Thoracic aorta (tissue), 2 donors: ENCODE results near the gene ZXDA. TPM values are rescaled to one million over a fixed set of nuclear protein-coding genes. Genes with fewer than 3 reads are reported as not detected.
"Not testable (repeated sequence)": the region's sequence is repeated elsewhere in the genome, so short reads cannot be mapped to it uniquely, and the experiment has no call there.

Experiments used
- ATAC-seq: fragments of 150-250 bp; one replicate; pipeline ENCODE4 v1.8.0; 2017; ENCODE audit warnings: low read depth; ENCODE audit not compliant: insufficient number of reproducible peaks, low FRiP score
- DNase-seq: peaks from one replicate; pipeline ENCODE4 v3.0.0-alpha.2; 2020; ENCODE audit warnings: low spot score
- H3K27ac ChIP-seq, 2 donors: fragments of 200-600 bp; sonication (generic); 1 replicate in 1 of 2; 2 replicates in 1 of 2; pipeline ENCODE4 v1.5.1; 2016; ENCODE audit warnings: mild to moderate bottlenecking in 2 of 2, moderate library complexity in 2 of 2
- H3K27me3 ChIP-seq: fragments of 200-600 bp; sonication (generic); replicated peaks from 2 replicates; pipeline ENCODE4 v1.6.0; 2016; ENCODE audit warnings: mild to moderate bottlenecking; ENCODE audit not compliant: insufficient read depth
- H3K36me3 ChIP-seq: fragments of 200-600 bp; sonication (generic); one replicate; pipeline ENCODE4 v1.5.1; 2016
- H3K4me1 ChIP-seq, 2 donors: fragments of 200-600 bp; sonication (generic); 1 replicate in 1 of 2; 2 replicates in 1 of 2; pipeline versions ENCODE4 v1.5.1 to v1.6.0; 2016; ENCODE audit warnings: low read depth in 2 of 2, mild to moderate bottlenecking in 1 of 2; ENCODE audit not compliant: control insufficient read depth in 1 of 2
- H3K4me3 ChIP-seq: fragments of 200-600 bp; sonication (generic); 2 replicates; pipeline ENCODE4 v1.5.1; 2016; ENCODE audit warnings: mild to moderate bottlenecking
- H3K9me3 ChIP-seq: fragments of 200-600 bp; sonication (generic); 2 replicates; pipeline ENCODE4 v1.5.1; 2016
- CTCF ChIP-seq: fragments of 200-600 bp; sonication (generic); IDR thresholded peaks from one replicate; pipeline ENCODE4 v1.5.1; 2019; ENCODE audit warnings: antibody characterized with exemption
- total RNA-seq, 2 donors: library from RNA; depleted of rRNA; stranded (reverse); fragments of >200 nt; gene quantifications; one replicate each; pipeline versions ENCODE4 v1.1.0 to v1.2.3, GENCODE V29; 2016

Gene ZXDA
- total RNA-seq, 2 donors from 2014 or later: 8.9 to 13.8 TPM

DNA sequence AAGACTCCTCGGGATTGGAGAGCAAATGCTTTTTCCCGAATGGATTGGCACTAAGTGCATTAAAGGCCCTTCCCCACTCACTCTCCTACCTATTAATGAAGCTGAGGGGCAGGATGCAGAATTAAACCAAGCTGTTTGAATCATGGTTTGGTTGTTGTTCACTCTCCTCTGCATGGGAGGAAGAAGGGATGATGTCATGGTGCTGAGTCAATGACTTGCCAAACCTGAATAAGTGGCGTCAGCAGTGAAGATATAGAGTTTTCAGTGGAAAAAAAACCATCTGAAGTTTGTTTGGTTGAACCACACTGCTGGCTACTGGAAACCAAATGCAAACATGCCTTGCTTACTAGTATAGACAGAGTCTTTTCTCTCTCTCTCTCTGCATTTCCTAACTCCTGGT, 19.8 kb upstream of the ZXDA start:
- no peak overlapping the region for H3K4me3 ChIP-seq
- ATAC-seq: no peak
- no peaks in the 10 kb centered on the region for H3K4me1 ChIP-seq
- H3K27me3 ChIP-seq: no peaks in the 10 kb centered on the region
- no peaks in the 10 kb centered on the region for H3K9me3 ChIP-seq
- H3K36me3 ChIP-seq: no peaks in the 10 kb centered on the region
- H3K27ac ChIP-seq: no peak overlapping the region
- TF ChIP-seq CTCF: no peak
- no peak for DNase-seq

- TF ChIP-seq CTCF: peak; percentile 21
- Histone ChIP-seq H3K9me3 (no peaks in the 10 kb centered on the region), H3K4me1 (no peaks in the 10 kb centered on the region), H3K36me3 (no peaks in the 10 kb centered on the region), H3K4me3 (no peak overlapping the region), H3K27ac (no peak overlapping the region), H3K27me3 (no peaks in the 10 kb centered on the region)
- DNase-seq: no peak
- ATAC-seq: no peak
Measured at GRCh38 chrX:57929373-57929772, 19.1 kb upstream of the ZXDA start.

- Histone ChIP-seq H3K9me3 (no peaks in the 10 kb centered on the region), H3K27me3 (no peaks in the 10 kb centered on the region), H3K4me3 (no peak overlapping the region), H3K4me1 (no peaks in the 10 kb centered on the region), H3K36me3 (no peaks in the 10 kb centered on the region), H3K27ac (no peak overlapping the region)
- ATAC-seq: no peak
- DNase-seq: no peak
- no peak for TF ChIP-seq CTCF
Measured at GRCh38 chrX:57925806-57926205, 15.5 kb upstream of the ZXDA start.

GRCh38 chrX:57918750-57919436, 8.6 kb upstream of the ZXDA start:
- ATAC-seq (no peak), DNase-seq (no peak)
- H3K27me3 ChIP-seq: no peaks in the 10 kb centered on the region
- no peaks in the 10 kb centered on the region for H3K9me3 ChIP-seq
- no peak for TF ChIP-seq CTCF
- H3K4me3 ChIP-seq: peak overlapping the region; percentile 39
- no peak overlapping the region for H3K27ac ChIP-seq
- H3K36me3 ChIP-seq: no peaks in the 10 kb centered on the region
- no peaks in the 10 kb centered on the region for H3K4me1 ChIP-seq

DNA sequence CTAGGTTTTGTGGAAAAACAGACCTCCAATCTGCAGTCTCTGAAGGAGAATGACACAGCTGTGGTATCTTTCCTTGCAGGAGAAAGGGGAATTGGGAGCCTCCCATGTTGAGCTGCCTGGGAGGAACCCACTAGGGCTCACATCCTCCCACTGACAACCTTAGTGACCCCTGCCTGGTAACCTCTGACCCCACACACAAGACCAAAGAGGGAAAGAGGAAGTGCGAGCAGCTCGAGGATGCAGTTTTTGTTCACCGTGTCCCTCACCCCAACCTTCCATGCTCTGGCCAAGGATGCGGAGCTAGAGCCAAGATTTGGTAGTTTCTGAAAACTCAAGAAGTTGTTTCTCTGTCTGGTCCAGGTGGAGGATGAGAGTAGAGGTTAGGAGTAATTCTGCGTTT, 5.4 kb upstream of the ZXDA start:
- no peak for TF ChIP-seq CTCF
- H3K36me3 ChIP-seq: no peaks in the 10 kb centered on the region
- no peak for ATAC-seq
- no peaks in the 10 kb centered on the region for H3K27me3 ChIP-seq
- no peak overlapping the region for H3K4me3 ChIP-seq
- DNase-seq: no peak
- H3K27ac ChIP-seq: no peak overlapping the region
- H3K4me1 ChIP-seq: no peaks in the 10 kb centered on the region
- no peaks in the 10 kb centered on the region for H3K9me3 ChIP-seq

- Histone ChIP-seq H3K4me1 (peaks cover 0 to 24% of the 10 kb centered on the region in 2 donors), H3K4me3 (peak overlapping the region; percentile 74), H3K27ac (peak overlapping the region; percentile 75 to 90)
- not testable (repeated sequence) for ATAC-seq, DNase-seq, H3K9me3 ChIP-seq, H3K27me3 ChIP-seq, H3K36me3 ChIP-seq
Measured at GRCh38 chrX:57909595-57910286, 517 bp downstream of the ZXDA start.

- not testable (repeated sequence) for H3K9me3 ChIP-seq, ATAC-seq
- peaks cover 0 to 29% of the 10 kb centered on the region in 2 donors for H3K4me1 ChIP-seq
Measured at GRCh38 chrX:57908972-57909594, 1.2 kb downstream of the ZXDA start.

More at GRCh38 chrX:57908972-57909594, 1.2 kb downstream of the ZXDA start:
- H3K27me3 ChIP-seq, DNase-seq, H3K36me3 ChIP-seq: not testable (repeated sequence)
- peak overlapping the region; percentile 71 to 90 for H3K27ac ChIP-seq
- H3K4me3 ChIP-seq: peak overlapping the region; percentile 74
